Spinal cord (tissue), 10 donors: Measurements from ENCODE around the gene LMX1B. TPM values are rescaled to one million over a fixed set of nuclear protein-coding genes. Genes with fewer than 3 reads are reported as not detected.
"Not testable (repeated sequence)": the region's sequence is repeated elsewhere in the genome, so short reads cannot be mapped to it uniquely, and the experiment has no call there.

Experiments used
- DNase-seq, 6 donors: peaks; one replicate each; pipeline versions ENCODE4 v3.0.0 to v3.0.0-alpha.2; 2013 to 2015; ENCODE audit warnings: low spot score in 6 of 6, low read depth in 4 of 6
- H3K27ac ChIP-seq: one replicate; pipeline ENCODE4 v1.5.1; 2013; ENCODE audit warnings: low read depth, low read length, control low read depth
- H3K27me3 ChIP-seq: one replicate; pipeline ENCODE4 v1.6.1; 2013; ENCODE audit warnings: low read length; ENCODE audit not compliant: control insufficient read depth, insufficient read depth
- H3K36me3 ChIP-seq: one replicate; pipeline ENCODE4 v1.6.1; 2013; ENCODE audit warnings: low read length; ENCODE audit not compliant: control insufficient read depth, insufficient read depth
- H3K4me1 ChIP-seq: one replicate; pipeline ENCODE4 v1.6.1; 2013; ENCODE audit warnings: low read length; ENCODE audit not compliant: control insufficient read depth, insufficient read depth
- H3K4me3 ChIP-seq: one replicate; pipeline ENCODE4 v1.5.1; 2013; ENCODE audit warnings: low read depth, low read length, control low read depth
- H3K9me3 ChIP-seq: one replicate; pipeline ENCODE4 v1.6.1; 2013; ENCODE audit warnings: low read length; ENCODE audit not compliant: control insufficient read depth, insufficient read depth
- WGBS: methylation state at CpG from one replicate; pipeline ENCODE4 v1.1.5; 2013; ENCODE audit warnings: missing lambda C conversion rate; ENCODE audit not compliant: insufficient coverage; 5-methylcytosine and 5-hydroxymethylcytosine counted together
- polyA plus RNA-seq, 2 donors: library from polyadenylated mRNA; unstranded; fragments of 120-200 nt; gene quantifications; one replicate each; pipeline ENCODE4 v1.2.1, GENCODE V29; 2013; ENCODE audit not compliant: insufficient read length in 2 of 2
- total RNA-seq, 2 donors: library from RNA; depleted of rRNA in 1 of 2; stranded (reverse); fragments of 120-200 nt in 1 of 2; fragments of >200 nt in 1 of 2; gene quantifications; one replicate each; pipeline versions ENCODE4 v1.2.3 to v1.2.4, GENCODE V29; 2013 to 2014
- donor health status: healthy.

The LMX1B gene
- total and polyA plus RNA-seq, 4 donors = 3.5 to 34.0 (median 17.7) TPM

DNA sequence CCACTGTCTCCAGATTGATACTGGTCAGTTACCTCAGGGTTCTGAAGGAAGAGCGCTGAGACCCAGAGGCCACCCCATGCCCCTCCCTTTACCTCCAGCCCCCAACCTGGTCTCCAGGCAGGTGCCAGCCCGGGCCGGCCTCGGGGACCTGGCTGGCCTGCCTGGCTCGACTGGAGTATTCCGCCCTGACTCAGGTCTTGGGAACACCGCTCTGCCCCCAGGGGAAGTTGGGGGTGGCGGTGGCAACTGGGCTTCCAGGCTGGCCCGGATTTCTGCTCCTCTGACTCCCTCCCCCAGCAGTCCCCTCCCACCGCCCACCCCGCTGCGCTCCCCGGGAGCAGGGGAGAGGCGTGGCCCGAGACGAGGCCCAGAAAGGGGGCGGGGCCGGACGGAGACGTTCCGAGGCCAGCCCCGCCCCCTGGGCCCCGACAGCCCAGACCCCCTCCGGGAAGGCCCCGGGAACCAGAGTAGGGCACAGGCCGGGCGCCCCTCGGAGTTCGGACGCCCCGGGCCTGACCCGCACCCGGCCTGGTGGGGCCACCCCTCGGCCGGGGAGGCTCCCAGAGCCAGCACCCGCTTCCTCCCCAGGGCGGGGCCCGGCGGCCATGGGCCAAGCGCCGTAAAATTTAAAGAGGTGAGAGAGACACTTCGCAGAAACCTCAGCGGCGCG is 108.7 kb downstream of the LMX1B start:
- Histone ChIP-seq H3K9me3 (no peaks in the 10 kb centered on the region), H3K27me3 (peaks cover 8% of the 10 kb centered on the region), H3K4me1 (peaks cover 48% of the 10 kb centered on the region), H3K27ac (no peak overlapping the region), H3K36me3 (no peaks in the 10 kb centered on the region), H3K4me3 (peak overlapping the region; percentile 18)
- DNase-seq = peak in 2 of 6 donors; percentile 68 to 78
- whole genome bisulfite sequencing = 3% methylated on average over 44 of the region's 45 CpGs

- Histone ChIP-seq H3K9me3 (no peaks in the 10 kb centered on the region), H3K4me1 (peaks cover 48% of the 10 kb centered on the region), H3K27me3 (peaks cover 8% of the 10 kb centered on the region), H3K27ac (no peak overlapping the region), H3K4me3 (no peak overlapping the region), H3K36me3 (no peaks in the 10 kb centered on the region)
- peak in 1 of 6 donors; percentile 87 for DNase-seq
- WGBS = 1% methylated on average over 61 of the region's 68 CpGs
These were observed 109.4 kb downstream of the LMX1B start for GRCh38 chr9:126722922-126723806.

DNA sequence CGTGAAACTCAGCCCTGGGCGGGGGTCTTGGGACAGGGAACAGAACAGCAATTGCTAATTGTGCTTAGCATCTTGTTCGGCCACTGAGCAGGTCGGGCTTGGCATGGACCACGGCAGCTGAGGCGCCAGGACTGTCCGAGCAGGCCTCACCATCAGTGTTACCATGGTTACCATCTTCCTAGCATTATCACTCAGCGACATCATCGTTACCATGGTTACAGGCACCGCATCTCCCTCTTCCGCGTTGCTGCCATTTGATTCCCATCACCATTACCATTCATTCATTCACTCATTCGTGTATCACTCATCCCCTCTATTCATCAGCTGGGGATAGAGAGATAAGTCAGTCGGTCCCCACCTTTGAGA is 110.1 kb downstream of the LMX1B start:
- peak in 5 of 6 donors; percentile 56 to 98 (median 68) for DNase-seq
- peaks cover 48% of the 10 kb centered on the region for H3K4me1 ChIP-seq
- H3K27me3 ChIP-seq = peaks cover 8% of the 10 kb centered on the region
- H3K4me3 ChIP-seq = no peak overlapping the region
- H3K36me3 ChIP-seq = no peaks in the 10 kb centered on the region
- H3K9me3 ChIP-seq = no peaks in the 10 kb centered on the region
- WGBS = 9% methylated on average over 12 of the region's 14 CpGs
- peak overlapping the region; percentile 35 for H3K27ac ChIP-seq

DNA sequence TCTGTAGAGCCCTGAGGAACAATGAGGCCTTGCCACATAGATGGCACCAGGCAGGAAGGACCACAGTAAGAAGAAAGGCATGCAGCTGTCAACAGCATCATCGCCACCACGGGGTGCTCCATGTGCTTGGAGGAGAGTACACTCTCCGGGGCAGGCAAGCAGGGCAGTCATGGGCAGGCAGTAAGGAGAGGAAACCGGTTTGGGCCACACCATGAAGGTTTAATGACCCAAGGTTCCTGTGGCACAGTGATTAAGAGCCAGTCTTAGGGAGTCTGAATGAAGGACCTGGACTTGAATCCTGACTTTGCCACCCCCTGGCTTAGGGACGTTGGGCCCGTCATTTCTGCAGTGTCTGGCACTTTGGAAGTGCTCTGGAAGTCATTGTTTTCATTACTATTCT is 110.5 kb downstream of the LMX1B start:
- peaks cover 47% of the 10 kb centered on the region for H3K4me1 ChIP-seq
- DNase-seq = no peak
- 28% methylated on average over 5 of the region's 6 CpGs for WGBS
- no peaks in the 10 kb centered on the region for H3K9me3 ChIP-seq
- peak overlapping the region; percentile 35 for H3K27ac ChIP-seq
- H3K4me3 ChIP-seq = no peak overlapping the region
- no peaks in the 10 kb centered on the region for H3K36me3 ChIP-seq
- H3K27me3 ChIP-seq = peaks cover 8% of the 10 kb centered on the region

DNA sequence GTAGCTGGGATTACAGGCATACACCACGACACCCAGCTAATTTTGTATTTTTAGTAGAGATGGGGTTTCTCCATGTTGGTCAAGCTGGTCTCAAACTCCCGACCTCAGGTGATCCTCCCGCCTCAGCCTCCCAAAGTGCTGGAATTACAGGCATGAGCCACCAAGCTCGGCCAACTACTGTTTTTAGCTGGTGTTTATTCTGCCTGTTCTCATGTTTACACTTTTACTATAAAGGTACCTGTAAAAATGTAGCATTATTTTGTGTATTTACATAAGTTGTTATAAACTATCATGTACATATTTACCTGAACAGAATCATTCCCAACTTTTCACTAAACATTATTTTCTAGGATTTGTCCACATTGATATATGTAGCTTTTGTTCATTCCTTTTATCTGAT is 111.8 kb downstream of the LMX1B start:
- peaks cover 36% of the 10 kb centered on the region for H3K4me1 ChIP-seq
- not testable (repeated sequence) for H3K27ac ChIP-seq, DNase-seq, H3K4me3 ChIP-seq, H3K27me3 ChIP-seq, H3K36me3 ChIP-seq, H3K9me3 ChIP-seq
- WGBS = no CpG with 5 or more reads among the region's 4 CpGs

DNA sequence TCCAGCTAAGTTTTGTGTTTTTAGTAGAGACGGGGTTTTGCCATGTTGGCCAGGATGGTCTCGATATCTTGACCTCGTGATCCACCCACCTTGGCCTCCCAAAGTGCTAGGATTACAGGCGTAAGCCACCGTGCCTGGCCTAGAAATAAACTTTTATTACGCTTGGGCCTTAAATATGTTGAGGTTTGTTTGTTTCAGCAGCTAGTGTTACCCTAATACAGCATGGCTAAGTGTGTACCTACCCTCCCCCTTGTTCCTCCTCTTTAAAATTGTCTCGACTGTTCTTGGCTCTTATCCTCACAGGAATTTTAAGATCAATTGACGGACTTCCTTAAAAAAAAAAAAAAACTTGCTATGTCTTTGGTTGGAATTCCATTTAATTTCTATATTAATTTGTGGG is 114.5 kb downstream of the LMX1B start:
- peaks cover 14% of the 10 kb centered on the region for H3K4me1 ChIP-seq
- not testable (repeated sequence) for H3K27ac ChIP-seq, H3K9me3 ChIP-seq, H3K27me3 ChIP-seq, DNase-seq, H3K36me3 ChIP-seq, H3K4me3 ChIP-seq
- WGBS = 96% methylated on average over 3 of the region's 8 CpGs

- H3K4me3 ChIP-seq, H3K4me1 ChIP-seq, H3K36me3 ChIP-seq, DNase-seq, H3K27ac ChIP-seq, H3K9me3 ChIP-seq, H3K27me3 ChIP-seq: not testable (repeated sequence)
- 91% methylated on average over 8 of the region's 8 CpGs for WGBS
These were observed 116.9 kb downstream of the LMX1B start for GRCh38 chr9:126730592-126730991.

DNA sequence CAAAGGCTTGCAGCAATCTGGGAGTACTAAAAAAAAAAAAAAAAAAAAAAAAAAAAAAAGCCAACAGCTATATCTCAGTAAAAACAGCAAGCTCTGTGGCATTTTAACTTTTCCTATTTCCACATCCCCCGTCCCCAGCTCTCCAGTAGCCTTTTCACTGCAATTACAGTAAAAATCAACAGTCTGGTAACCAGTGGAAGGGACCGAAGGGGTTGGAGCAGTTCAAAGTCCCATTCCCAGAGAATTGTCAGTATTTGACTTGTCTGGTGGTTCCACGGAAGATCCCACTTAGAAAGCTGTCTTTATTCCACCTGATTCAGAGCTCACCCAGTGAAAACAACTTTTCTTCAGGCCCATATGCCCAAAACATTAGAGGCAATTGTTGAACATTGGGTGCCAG is 119.3 kb downstream of the LMX1B start:
- Histone ChIP-seq H3K27ac (no peak overlapping the region), H3K4me3 (no peak overlapping the region), H3K36me3 (no peaks in the 10 kb centered on the region), H3K9me3 (peaks cover 8% of the 10 kb centered on the region), H3K27me3 (no peaks in the 10 kb centered on the region), H3K4me1 (no peaks in the 10 kb centered on the region)
- DNase-seq = no peak
- 91% methylated on average over 2 of the region's 3 CpGs for WGBS

- WGBS = no CpG with 5 or more reads among the region's 2 CpGs
- peaks cover 8% of the 10 kb centered on the region for H3K9me3 ChIP-seq
- H3K36me3 ChIP-seq = no peaks in the 10 kb centered on the region
- H3K4me1 ChIP-seq = no peaks in the 10 kb centered on the region
- H3K4me3 ChIP-seq = no peak overlapping the region
- no peaks in the 10 kb centered on the region for H3K27me3 ChIP-seq
- H3K27ac ChIP-seq = no peak overlapping the region
- DNase-seq = no peak
These were observed 121.1 kb downstream of the LMX1B start for GRCh38 chr9:126734877-126735276.

DNA sequence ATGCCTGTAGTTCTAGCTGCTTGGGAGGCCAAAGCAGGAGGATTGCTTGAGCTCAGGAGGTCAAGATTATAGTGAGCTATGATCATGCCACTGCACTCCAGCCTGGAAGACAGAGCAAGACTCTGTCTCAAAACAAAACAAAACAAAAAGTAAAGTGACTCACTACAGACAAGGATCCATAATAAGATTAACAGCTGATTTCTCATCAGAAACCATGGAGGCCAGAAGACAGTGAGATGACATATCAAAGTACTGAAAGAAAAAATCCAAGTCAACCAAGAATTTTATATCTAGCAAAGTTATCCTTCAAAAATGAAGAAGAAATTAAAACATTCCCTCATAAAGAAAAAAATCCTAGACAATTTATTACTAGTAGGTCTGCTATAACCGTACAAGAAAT is 121.8 kb downstream of the LMX1B start:
- WGBS = no CpG with 5 or more reads among the region's 1 CpG
- Histone ChIP-seq H3K27me3 (no peaks in the 10 kb centered on the region), H3K9me3 (peaks cover 8% of the 10 kb centered on the region), H3K27ac (no peak overlapping the region), H3K4me1 (no peaks in the 10 kb centered on the region), H3K36me3 (no peaks in the 10 kb centered on the region), H3K4me3 (no peak overlapping the region)
- no peak for DNase-seq
